NCI-H524 treated with DMSO at 0.1 percent for 48 hours (cell line): ENCODE data around the gene CORO2B.
"Not testable (repeated sequence)": the region's sequence is repeated elsewhere in the genome, so short reads cannot be mapped to it uniquely, and the experiment has no call there.

Experiments used
- DNase-seq: peaks from one replicate; lab custom pipeline; 2025; lab: John Stamatoyannopoulos, UW

The CORO2B gene

DNA sequence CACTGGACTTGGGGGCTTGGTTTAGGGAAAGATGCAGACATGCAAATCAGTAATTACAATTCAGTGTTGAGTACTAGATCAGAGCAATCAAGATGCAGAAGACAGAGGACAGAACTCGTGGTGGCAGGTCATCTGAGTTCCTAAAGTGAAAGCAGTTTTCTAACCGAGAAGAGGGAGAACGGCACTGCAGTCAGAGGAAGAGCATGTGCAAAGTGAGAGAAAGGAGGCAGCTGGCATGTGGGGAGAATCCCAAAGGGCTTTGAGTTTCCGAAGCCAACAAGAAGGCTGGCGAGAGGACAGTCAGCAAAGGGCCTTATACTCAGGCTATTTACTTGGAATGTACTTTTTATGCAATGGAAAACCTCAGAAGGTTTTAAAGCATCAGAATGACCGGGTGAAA, 154.9 kb downstream of the CORO2B start:
- no peak for DNase-seq

DNA sequence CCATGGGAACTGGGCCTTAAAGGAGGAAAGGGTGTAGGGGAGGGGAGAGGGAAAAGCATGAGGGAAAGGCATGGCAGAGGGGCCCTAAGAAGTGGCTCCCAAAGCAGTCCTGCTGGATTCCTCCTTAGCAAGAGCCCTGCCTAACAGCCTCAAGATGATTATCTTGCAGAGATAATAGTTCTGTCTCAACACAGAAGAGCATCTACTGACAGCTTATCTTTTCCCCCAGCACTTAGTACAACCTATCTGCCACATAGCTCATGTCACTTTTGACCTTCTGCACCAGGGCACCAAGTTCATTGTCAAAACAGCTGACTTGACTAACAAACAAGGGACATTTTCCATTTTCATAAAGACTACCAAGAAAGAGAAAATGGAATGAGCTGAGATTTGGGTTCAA, 155.6 kb downstream of the CORO2B start:
- no peak for DNase-seq

DNA sequence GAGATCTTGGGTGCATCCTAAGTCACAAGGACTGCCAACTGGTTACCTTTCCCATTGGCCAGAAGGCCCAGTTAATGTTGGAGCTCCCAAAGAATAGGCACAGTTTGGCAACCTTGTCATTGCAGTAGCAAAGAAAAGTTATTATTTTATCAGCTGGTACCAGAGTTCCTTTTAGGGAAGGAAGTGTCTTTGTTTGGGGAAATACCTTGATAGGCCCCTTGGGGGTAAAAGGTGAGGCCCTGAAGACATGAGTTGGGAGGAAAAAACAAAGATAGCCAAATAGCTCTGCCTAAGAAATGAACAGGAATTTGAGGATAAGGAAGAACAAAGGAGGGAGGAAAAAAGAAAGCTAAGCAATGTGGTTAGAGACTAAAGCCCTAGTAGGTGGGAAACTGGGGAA, 156.1 kb downstream of the CORO2B start:
- DNase-seq = no peak

DNA sequence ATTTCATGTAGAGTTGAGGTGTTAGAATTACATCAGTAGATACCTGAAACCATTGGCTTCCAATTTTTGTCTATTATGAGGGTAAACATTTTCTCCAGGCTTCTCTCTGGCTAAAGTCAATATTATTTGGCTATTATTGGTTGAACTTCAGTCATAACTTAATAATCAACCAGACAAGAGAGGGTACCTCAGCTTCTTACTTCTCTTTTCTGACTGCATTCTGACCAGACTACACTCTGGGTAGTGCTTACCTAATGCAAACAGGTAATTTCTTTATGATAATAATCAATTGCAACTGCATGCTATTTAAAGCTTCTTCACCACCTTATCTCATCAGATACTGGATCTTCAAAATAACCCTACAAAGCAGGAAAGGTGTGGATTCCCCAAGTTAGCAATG, 156.8 kb downstream of the CORO2B start:
- DNase-seq = no peak

DNA sequence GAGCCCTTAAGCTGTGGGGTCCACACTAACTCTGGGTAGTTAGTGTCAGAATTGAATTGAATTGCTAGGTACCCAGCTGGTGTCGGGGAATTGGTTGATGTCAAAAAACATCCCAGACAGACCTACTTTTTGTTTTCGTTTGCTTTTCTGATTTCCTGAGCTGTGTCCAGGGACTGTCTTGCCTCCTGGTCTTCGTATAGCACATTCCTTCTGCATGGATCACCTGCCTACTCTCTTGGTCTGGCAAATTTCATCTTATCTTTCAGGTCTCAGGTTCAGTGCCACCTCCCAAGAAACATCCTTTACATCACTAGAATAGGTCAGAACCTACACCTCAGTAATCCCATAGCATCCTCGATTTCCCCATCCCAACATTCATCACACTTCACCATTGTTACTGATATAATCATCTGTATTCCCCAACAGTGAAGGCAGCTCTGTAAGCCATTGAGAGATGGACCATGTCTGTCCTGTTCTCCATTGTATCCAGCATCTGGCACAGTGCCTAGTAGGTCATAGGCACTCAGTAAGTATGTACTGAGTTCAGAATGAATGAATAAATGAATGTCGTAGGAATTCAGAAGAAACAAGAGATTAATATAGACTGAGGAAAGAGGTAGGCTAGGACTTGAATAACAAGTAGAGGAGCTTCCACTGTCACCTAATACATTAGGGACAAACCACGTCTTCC, 160.7 kb downstream of the CORO2B start:
- no peak for DNase-seq

DNA sequence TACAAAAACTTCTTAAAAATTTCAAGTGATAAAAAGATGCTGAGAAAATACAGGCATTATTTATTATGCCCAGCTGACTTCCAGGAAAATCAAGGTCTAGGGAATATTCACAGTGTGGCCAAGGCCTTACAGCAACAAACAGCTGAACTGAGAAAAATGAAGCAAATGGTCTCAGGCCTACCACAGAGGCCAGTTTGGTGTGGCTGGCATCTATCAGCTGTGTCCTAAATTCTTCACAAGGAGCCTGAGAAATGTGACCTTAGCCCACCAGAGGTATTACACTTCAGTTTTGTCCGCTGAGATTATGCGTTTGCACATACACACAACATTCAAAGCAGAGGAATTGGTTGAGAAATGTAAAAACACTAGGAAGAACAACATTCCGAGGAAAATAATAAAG, 164.5 kb downstream of the CORO2B start:
- DNase-seq = no peak

DNA sequence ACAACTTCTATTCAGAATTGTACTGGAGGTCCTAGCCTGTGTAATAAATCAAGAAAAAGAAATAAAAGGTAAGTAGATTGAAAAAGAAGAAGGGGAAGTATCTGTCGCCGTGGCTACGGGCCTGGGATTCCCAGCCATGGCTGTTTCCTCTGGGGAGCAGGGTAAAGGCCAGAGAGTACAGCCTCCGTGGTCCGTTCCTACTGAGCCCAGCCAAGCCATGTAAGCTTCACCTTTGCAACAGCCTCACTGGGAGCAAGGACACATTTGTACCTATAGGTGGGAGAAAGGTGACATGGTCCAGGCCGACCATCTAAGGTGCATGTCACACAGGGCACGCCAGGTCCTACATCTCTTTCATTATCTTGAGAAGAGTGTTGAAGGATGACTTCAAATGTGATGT, 170.6 kb downstream of the CORO2B start:
- DNase-seq = no peak

DNA sequence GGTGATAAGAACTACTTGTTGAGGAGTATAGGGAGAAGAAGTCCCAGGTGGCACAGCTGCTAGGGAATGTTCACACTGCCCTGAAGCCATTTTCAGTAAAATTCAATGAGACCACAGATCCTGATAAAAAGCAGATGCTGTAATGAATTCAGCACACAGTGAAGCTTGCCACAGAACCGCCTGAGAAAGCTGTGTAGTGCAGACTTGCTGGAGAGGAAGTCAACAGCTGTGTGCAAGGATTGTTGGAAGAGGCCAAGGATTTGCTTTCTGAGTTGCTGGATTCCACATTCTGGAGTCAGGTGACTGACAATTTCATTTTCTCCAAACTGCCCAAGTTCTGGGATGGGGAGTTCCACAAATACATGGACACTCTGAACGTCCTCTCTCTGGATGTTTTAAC, 171.0 kb downstream of the CORO2B start:
- DNase-seq = no peak

DNA sequence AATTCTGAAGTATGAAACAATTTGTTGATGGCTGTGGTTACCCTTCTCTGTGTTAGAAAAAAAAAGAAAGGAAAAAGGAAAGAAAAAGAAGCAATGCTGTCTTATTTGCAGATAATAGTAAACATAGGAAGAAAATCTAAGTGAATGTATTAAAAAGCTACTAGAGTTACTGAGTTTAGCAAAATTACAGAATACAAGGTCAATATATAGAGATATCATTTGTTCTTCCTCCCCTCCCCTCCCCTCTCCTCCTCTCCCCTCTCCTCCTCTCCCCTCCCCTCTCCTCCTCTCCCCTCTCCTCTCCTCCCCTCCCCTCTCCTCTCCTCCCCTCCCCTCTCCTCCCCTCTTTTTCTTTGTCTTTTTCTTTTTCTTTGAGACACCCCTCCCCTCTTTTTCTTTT, 172.8 kb downstream of the CORO2B start:
- DNase-seq = no peak

DNA sequence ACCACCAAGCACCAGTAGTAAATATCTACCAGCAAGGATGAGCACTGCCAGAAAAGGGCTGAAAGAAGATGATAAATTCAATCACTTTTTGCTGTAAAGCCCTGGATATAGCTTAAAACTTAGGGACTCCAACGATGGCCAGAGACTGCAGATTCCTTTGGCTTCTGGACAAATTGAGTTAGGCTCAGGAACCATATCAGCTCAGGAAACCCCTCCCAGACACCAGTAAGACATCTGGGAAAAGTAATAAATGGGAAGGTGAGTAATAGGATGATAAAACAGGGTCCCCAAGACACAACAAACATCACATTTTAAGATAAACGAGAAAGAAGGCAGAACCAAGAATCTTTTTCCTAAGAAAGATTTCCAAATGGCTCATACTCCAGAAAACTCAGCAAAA, 176.9 kb downstream of the CORO2B start:
- no peak for DNase-seq

DNA sequence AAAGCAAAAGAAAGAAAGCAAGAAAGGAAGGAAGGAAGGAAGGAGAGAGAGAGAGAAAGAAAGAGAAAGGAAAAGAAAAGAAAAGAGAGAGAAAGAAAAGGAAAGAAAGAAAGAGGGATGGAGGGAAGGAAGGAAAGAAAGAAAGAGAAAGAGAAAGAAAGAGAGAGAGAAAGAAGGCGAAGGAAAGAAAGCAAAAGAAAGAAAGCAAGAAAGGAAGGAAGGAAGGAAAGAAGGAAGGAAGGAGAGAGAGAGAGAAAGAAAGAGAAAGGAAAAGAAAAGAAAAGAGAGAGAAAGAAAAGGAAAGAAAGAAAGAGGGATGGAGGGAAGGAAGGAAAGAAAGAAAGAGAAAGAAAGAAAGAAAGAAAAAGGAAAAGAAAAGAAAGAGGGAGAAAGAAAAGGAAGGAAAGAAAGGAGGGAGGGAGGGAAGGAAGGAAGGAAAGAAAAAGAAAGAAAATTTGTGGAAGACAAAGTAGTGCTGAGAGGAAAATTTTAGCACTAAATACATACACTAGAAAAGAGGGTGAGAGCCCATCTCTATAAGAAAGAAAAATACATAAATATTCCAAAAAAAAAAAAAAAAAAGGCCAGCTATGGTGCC, 181.3 kb downstream of the CORO2B start:
- not testable (repeated sequence) for DNase-seq

DNA sequence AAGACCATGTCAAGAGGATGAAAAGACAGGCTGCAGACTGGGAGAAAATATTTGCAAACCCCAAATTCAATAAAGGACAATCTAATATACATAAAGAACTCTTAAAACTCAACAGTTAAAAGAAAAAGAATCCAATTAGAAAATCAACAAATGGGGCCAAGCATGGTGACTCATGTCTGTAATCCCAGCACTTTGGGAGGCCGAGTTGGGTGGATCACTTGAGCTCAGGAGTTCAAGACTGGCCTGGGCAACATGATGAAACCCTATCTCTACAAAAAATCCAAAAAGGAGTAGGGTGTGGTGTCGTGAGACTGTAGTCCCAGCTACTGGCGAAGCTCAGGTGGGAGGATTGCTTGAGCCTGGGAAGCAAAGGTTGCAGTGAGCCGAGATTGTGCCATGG, 184.3 kb downstream of the CORO2B start:
- no peak for DNase-seq

DNA sequence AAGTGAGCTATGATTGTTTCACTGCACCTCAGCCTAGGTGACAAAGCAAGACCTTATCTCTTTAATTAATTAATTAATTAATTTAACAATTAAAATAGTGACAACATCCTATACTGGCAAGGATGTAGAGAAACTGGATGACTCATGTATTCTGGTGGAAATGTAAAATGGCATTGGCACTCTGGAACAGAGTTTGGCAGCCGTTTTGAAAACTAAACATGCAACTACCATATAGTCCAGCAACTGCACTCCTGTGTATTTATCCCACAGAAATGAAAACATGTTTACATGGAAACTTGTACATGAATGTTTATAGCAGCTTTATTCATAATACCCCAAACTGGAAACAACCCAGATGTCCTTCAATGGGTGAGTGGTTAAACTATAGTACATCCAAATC, 185.3 kb downstream of the CORO2B start:
- no peak for DNase-seq

DNA sequence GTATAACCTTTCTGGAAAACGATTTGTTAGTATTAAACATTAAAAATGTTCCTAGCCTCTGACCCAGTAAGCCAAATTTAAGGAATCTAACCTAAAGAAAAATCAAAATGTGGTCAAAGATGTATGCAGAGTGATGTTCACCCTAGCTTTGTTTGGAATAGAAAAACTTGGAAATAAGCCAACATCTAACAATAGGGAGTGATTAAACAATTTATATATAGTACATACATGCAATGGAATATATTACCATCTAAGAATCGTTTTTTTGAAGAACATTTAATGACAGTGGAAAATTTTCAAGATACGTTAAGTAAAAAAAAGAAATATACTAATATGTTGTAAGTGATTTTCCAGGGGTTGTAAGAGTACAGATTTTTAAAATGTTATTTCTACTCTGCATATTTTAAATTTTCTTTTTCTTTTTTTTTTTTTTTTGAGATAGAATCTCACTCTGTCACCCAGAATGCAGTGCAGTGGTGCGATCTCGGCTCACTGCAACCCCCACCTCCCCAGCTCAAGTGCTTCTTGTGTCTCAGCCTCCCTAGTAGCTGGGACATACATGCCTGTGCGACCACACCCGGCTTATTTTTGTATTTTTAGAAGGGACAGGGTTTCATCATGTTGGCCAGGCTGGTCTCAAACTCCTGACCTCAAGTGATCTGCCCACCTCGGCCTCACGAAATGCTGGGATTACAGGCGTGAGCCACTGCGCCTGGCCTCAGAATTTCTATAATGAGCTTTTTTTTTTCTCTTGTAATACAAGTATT, 187.0 kb downstream of the CORO2B start:
- no peak for DNase-seq

DNA sequence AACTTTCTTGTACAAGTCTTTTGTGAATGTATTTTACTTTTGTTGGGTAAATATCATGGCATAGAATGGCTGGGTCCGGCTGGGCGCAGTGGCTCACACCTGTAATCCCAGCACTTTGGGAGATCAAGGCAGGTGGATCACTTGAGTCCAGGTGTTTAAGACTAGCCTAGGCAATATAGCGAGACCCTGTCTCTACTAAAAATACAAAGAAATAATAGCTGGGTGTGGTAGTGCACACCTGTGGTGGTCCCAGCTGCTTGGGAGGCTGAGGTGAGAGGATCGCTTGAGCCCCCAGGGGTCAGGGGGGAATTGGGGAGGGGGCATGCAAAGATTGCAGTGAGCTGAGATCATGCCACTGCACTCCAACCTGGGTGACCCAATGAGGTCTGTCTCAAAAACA, 189.0 kb downstream of the CORO2B start:
- no peak for DNase-seq

DNA sequence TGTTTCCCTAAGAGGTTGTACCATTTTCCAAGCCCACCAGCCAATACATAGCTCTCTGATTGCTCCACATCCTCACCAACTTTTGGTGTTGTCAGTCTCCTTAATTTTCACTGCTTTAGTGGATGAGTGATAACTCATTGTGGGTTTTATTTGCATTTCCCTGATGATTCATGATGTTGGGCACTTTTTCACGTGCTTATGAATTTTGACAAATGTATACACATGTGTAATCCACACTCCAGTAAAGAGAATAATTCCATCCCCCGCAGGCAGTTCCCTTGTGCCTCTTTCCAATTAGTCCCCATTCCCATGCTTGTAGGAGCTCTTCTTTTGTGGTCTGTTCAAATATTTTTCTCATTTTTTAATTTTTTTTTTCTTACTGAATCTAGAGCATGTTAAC, 189.5 kb downstream of the CORO2B start:
- DNase-seq = no peak

DNA sequence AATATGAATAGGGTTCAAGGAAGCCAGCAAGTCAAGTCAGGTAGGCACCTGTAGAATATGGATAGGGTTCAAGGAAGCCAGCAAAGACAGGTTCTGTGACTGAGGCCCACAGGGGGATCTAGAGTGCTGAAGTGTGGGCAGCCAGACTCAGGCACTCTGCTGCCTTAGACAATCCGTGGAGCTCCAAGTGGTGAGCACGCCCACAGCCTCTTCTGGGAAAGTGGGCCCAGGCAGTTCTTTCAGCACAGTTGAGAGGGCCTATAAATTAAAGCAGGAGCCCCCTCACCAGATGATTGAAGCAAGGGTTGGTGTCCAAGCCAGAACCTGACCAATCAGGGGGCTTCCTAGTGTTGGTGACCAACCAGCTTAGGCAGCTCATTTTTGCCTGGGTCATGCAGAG, 190.9 kb downstream of the CORO2B start:
- no peak for DNase-seq

DNA sequence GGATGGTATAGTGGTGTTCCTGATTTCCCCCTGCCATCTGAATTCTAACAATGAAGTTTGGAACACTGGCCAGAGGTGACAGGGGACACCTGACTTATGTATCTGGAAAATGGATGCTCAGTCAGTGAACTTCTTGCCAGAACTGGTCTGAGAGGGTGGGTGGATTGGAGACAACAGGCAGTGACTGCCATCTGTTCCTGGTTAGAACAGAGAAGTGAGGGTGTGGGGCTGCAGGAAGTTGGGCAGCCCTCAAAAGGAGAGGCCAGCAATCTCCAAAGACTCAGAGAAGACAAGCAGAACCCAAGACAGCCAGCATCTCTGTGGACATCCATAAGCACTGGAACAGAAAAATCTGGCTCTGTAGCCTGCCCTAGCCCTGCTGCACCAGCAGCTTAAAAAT, 191.4 kb downstream of the CORO2B start:
- no peak for DNase-seq

DNA sequence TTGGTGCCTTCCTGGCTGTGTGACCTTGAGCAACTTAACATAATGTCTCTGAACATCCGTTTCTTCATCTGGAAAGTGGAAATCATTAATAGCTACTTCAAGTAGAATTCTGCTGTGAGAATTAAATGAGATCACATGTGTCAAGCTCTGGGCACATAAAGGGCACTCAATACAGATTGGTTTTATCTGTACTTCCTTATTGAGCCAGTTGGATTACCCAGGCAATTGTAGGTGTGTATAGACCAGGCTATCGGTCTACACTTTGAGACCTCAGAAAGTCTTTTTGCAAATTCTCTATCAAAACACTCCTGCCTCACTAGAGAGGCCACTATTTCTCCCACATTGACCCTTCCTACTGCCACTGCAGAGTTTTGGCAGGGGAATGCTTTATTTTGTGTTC, 194.2 kb downstream of the CORO2B start:
- no peak for DNase-seq

DNA sequence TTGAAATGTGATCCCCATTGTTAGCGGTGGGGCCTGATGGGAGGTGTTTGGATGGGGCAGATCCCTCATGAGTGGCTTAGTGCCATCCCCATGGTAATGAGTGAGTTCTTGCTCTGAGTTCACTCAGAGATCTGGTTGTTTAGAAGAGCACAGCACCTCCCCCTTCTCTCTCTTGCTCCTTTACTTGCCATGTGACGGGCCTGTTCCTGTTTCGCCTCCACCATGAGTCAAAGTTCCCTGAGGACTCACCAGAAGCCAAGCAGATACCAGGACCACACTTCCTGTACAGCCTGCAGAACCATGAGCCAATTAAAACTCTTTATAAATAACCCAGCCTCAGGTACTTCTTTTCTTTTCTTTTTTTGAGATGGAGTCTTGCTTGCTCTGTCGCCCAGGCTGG, 195.3 kb downstream of the CORO2B start:
- DNase-seq = no peak

DNA sequence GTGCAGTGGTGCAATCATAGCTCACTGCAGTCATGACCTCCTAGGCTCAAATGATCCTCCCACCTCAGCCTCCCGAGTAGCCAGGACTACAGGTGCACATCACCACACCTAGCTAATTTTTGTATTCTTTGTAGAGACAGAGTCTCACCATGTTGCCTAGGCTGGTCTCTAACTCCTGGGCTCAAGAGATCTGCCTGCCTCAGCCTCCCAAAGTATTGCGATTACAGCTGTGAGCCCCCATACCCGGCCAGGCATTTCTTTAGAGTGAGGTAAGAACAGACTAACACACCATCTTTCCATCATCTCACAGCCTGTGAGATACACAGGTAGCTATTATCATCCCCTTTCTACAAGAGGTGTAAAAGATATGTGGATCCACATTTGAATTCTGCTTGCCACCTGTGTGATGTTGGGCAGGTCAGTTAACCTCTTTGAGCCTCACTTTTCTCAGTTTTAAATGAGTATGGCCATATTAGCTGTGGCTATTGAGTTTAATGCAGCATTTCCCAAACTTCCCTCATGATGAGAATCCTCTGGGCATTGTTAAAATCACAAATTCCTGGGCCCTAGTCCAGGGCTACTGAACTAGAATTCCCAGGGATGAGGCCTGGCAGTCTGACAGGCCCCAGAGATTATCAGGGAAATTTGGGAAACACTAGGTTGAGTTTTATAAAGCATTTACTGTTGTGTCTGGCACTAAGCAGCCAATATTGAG, 195.9 kb downstream of the CORO2B start:
- no peak for DNase-seq

DNA sequence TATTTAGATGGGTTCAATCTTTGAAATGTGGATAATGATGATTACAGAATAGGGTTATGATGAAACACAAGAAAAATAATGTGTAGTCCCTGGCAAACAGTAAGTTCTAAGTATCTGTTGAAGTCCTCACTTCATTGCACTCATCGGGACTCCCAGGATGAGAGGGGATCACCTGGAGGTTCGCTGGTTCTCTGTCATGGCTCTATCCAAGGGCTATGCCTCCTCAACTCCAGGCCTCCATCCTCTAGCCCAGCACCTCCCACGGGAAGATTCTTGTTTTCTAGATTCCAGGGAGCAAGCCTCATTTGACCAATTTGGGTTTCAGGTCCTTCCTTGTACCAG, 196.4 kb downstream of the CORO2B start:
- no peak for DNase-seq
